ENCODE data around the gene SRC. TPM values are rescaled to one million over a fixed set of nuclear protein-coding genes. Genes with fewer than 3 reads are reported as not detected.

SRC gene
- total RNA-seq, 4 donors from 2014 or later: 17.1 to 23.7 (median 17.8) TPM

GRCh38 chr20:37431786-37432185, 85.8 kb downstream of the SRC start:
- Histone ChIP-seq H3K4me1 (no peaks in the 10 kb centered on the region), H3K36me3 (no peaks in the 10 kb centered on the region), H3K4me3 (replicated peaks in 1 of 3) (no peak overlapping the region), H3K27me3 (no peaks in the 10 kb centered on the region), H3K27ac (no peak overlapping the region), H3K9me3 (no peaks in the 10 kb centered on the region)
- no peak for DNase-seq
- WGBS, 2 donors: 89% methylated on average over 12 of the region's 12 CpGs
- TF ChIP-seq POLR2A (IDR thresholded peaks at IDR 0.05) (no peak), CTCF (IDR thresholded peaks at IDR 0.05) (no peak)
- intact Hi-C loops (cut with DNase I): no loop called here

- Histone ChIP-seq H3K9me3 (no peaks in the 10 kb centered on the region), H3K4me1 (no peaks in the 10 kb centered on the region), H3K27ac (no peak overlapping the region), H3K4me3 (replicated peaks in 1 of 3) (no peak overlapping the region), H3K27me3 (no peaks in the 10 kb centered on the region), H3K36me3 (no peaks in the 10 kb centered on the region)
- TF ChIP-seq POLR2A (IDR thresholded peaks at IDR 0.05) (no peak), CTCF (IDR thresholded peaks at IDR 0.05) (no peak)
- 69 to 70% methylated on average over 1 of the region's 1 CpG for WGBS, 2 donors
- no peak for DNase-seq
- intact Hi-C loops (cut with DNase I): no loop called here
Measured at GRCh38 chr20:37432606-37433005, 86.7 kb downstream of the SRC start.

- H3K4me1 ChIP-seq: no peaks in the 10 kb centered on the region
- H3K36me3 ChIP-seq: no peaks in the 10 kb centered on the region
- no peak for DNase-seq
- intact Hi-C loops (cut with DNase I): no loop called here
- H3K9me3 ChIP-seq: no peaks in the 10 kb centered on the region
- no peak for TF ChIP-seq CTCF (IDR thresholded peaks at IDR 0.05)
- no peak for TF ChIP-seq POLR2A (IDR thresholded peaks at IDR 0.05)
- no peaks in the 10 kb centered on the region for H3K27me3 ChIP-seq
- H3K27ac ChIP-seq: no peak overlapping the region
- WGBS, 2 donors: 53 to 54% methylated on average over 4 of the region's 4 CpGs
- no peak overlapping the region for H3K4me3 ChIP-seq (replicated peaks in 1 of 3)
Measured at GRCh38 chr20:37435607-37436006, 89.7 kb downstream of the SRC start.

GRCh38 chr20:37436527-37437186, 90.7 kb downstream of the SRC start:
- Histone ChIP-seq H3K9me3 (no peaks in the 10 kb centered on the region), H3K27me3 (no peaks in the 10 kb centered on the region), H3K36me3 (no peaks in the 10 kb centered on the region), H3K4me1 (no peaks in the 10 kb centered on the region), H3K27ac (no peak overlapping the region), H3K4me3 (replicated peaks in 1 of 3) (no peak overlapping the region)
- TF ChIP-seq POLR2A (IDR thresholded peaks at IDR 0.05) (no peak), CTCF (IDR thresholded peaks at IDR 0.05) (no peak)
- 89% methylated on average over 9 of the region's 9 CpGs for WGBS, 2 donors
- DNase-seq: no peak
- intact Hi-C loops (cut with DNase I): no loop called here

GRCh38 chr20:37437676-37438075, 91.7 kb downstream of the SRC start:
- no peak for DNase-seq
- no peaks in the 10 kb centered on the region for H3K4me1 ChIP-seq
- no peaks in the 10 kb centered on the region for H3K36me3 ChIP-seq
- no peaks in the 10 kb centered on the region for H3K9me3 ChIP-seq
- no peak overlapping the region for H3K27ac ChIP-seq
- intact Hi-C loops (cut with DNase I): no loop called here
- 88 to 90% methylated on average over 8 of the region's 8 CpGs for WGBS, 2 donors
- TF ChIP-seq POLR2A (IDR thresholded peaks at IDR 0.05) (no peak), CTCF (IDR thresholded peaks at IDR 0.05) (no peak)
- no peaks in the 10 kb centered on the region for H3K27me3 ChIP-seq
- no peak overlapping the region for H3K4me3 ChIP-seq (replicated peaks in 1 of 3)

Data from thyroid gland (tissue), 4 donors.